GM13976 (cell line): ENCODE results near the gene TRPM2.

Experiments used
- DNase-seq: peaks from one replicate; pipeline ENCODE4 v3.0.0; 2012; ENCODE audit warnings: low spot score
- in situ Hi-C: fragments of 300-500 bp; cut with MboI; formaldehyde crosslinking; loops from one replicate; pipeline ENCODE4 v1.12.0; 2022; ENCODE audit warnings: low sequenced_read_pairs, mixed read lengths, inconsistent platforms; ENCODE audit not compliant: unreplicated experiment
- TF ChIP-seq, protein P1 (sequence below): IDR thresholded peaks from 2 replicates; pipeline ENCODE4 v1.5.1; 2012; ENCODE audit warnings: borderline replicate concordance, mild to moderate bottlenecking; ENCODE audit not compliant: insufficient read depth; ENCODE audit errors: extremely low read depth, missing control alignments, control extremely low read depth

Gene TRPM2

DNA sequence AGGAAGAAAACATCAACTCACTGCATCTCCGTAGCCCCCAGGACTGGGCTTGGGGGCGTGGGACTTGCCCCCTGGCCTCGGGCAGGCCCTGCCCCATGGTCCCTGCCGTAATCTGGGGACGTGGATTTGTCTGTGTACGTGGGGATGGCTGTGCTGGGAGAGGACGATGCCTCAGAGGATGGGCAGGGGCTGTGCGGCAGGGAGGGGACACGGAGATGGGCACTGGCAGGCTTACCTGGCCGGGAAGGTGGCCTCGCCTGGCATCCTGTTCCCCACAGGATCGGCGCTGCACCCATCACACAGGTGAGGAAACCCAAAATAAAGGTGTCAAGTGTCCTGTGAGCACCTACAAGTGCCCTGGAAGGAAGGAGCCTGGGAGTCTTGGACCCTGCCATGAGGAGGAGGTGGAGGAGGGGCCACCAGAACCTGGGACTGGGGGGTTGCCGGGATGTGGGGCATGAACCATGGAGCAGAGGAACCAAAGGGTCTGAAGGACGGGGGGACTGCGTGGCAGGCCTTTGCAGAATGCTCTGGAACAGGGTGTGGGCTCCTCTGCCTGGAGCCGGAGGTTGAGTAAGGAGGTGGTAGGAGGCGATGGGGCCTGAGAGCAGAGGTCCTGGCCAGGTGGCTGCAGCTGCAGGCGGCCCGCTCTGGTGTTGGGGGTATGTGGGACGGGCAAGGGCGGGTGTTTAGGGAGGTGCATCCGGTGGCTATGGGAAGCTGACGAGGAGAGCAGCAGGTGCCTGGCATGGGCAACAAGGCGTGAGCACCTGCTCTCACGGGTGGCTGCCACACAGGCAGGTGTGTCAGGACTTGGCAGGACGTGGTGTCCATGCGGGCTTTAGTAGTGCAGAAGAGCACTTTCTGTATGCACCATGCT is 74.1 kb downstream of the TRPM2 start:
- no peak for DNase-seq
- TF ChIP-seq, protein P1, sequence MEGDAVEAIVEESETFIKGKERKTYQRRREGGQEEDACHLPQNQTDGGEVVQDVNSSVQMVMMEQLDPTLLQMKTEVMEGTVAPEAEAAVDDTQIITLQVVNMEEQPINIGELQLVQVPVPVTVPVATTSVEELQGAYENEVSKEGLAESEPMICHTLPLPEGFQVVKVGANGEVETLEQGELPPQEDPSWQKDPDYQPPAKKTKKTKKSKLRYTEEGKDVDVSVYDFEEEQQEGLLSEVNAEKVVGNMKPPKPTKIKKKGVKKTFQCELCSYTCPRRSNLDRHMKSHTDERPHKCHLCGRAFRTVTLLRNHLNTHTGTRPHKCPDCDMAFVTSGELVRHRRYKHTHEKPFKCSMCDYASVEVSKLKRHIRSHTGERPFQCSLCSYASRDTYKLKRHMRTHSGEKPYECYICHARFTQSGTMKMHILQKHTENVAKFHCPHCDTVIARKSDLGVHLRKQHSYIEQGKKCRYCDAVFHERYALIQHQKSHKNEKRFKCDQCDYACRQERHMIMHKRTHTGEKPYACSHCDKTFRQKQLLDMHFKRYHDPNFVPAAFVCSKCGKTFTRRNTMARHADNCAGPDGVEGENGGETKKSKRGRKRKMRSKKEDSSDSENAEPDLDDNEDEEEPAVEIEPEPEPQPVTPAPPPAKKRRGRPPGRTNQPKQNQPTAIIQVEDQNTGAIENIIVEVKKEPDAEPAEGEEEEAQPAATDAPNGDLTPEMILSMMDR, result no peak
- in situ Hi-C loops, result no loop called here

DNA sequence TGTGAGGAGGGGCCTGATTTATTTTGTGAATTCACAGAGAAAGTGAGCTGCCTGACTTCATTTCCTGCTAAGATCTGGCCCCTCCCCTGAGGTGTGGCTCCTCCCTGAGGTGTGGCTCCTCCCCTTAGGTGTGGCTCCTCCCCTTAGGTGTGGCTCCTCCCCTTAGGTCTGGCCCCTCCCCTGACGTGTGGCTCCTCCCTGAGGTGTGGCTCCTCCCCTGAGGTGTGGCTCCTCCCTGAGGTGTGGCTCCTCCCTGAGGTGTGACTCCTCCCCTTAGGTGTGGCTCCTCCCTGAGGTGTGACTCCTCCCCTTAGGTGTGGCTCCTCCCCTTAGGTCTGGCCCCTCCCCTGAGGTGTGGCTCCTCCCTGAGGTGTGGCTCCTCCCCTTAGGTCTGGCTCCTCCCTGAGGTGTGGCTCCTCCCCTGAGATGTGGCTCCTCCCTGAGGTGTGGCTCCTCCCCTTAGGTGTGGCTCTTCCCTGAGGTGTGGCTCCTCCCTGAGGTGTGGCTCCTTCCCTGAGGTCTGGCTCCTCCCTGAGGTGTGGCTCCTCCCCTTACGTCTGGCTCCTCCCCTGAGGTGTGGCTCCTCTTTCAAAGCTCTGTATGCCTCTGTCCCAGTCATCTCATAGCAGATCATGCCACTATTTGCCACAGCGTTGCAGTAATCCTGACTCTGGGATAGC is 75.0 kb downstream of the TRPM2 start:
- TF ChIP-seq, protein P1, result no peak
- in situ Hi-C loops, result no loop called here
- no peak for DNase-seq

DNA sequence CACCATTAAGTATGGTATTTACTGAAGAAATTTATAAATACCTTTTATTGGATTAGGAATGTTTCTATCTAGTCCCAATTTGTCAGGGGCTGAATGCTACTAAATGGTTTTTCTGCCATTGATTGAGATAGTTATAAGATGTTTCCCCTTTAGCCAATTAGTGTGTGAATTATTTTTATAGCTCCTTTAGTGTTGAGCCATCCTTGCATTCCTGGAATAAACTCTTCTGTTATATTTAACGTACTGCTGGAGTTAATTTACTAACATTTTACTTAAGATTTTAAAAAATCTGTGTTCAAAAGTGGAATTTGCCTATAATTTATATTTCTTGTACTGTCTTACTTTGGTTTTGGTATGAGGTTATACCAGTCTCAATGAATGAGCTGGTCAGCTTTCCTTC is 76.5 kb downstream of the TRPM2 start:
- TF ChIP-seq, protein P1, result no peak
- in situ Hi-C loops, result no loop called here
- no peak for DNase-seq

DNA sequence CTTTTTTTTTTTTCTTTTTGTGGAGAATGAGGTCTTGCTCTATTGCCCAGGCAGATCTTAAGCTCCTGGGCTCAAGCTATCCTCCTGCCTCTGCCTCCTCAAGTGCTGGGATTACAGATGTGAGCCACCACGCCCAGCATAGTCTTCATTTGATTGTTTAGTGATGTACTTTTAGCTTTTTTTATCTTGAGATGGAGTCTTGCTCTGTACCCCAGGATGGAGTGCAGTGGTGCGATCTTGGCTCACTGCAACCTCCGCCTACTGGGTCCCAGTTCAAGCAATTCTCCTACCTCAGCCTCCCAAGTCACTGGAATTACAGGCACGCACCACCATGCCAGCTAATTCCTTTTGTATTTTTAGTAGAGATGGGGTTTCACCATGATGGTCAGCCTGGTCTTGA is 77.9 kb downstream of the TRPM2 start:
- DNase-seq, result no peak
- in situ Hi-C loops, result no loop called here
- TF ChIP-seq, protein P1, result no peak

DNA sequence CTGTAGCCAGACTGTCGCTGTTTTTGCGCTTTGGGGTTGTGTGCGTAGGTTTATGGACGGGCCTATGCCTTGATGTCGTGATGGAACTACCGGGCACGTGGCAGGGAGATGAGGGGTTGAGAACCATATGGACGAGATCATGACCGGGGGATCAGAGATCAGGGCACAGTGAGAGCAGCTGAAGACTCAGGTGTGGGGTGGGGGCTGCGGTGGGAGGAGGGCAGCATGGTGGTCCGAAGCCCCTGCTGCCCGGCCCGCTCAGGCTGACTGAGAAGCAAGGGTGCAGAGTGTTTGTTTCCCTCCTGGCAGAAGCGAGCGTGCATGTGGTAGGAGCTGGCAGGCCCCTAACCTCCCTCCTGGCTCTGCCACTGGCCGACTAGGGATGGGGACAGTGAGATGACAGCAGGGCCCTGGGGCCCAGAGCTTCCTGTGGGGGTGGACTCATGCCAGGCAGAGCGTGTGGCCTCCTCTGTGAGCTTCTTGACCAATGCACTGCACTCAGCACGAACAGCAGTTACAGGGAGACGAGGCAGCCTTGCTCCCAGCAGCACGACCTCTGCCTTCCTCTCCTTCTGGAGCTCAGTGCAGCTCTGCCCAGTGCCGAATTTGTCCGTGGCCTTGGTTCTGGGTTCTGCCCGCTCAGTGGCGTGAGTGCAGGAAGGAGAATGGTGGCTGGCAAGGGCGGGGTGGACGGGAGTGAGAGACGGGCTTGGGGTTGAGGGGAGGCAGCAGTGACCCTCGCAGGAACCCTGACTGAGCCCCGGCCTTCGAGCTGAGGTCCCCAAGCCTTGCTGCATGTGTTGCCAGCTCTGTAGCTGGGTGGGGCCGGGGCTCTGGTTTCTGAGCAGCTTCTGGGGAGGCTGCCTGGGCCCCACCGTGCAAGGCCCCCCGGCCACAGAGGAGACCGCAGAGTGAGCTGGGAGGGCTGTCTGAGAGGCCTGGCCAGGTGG is 79.7 kb downstream of the TRPM2 start:
- in situ Hi-C loops, result no loop called here
- TF ChIP-seq, protein P1, result no peak
- DNase-seq, result no peak

DNA sequence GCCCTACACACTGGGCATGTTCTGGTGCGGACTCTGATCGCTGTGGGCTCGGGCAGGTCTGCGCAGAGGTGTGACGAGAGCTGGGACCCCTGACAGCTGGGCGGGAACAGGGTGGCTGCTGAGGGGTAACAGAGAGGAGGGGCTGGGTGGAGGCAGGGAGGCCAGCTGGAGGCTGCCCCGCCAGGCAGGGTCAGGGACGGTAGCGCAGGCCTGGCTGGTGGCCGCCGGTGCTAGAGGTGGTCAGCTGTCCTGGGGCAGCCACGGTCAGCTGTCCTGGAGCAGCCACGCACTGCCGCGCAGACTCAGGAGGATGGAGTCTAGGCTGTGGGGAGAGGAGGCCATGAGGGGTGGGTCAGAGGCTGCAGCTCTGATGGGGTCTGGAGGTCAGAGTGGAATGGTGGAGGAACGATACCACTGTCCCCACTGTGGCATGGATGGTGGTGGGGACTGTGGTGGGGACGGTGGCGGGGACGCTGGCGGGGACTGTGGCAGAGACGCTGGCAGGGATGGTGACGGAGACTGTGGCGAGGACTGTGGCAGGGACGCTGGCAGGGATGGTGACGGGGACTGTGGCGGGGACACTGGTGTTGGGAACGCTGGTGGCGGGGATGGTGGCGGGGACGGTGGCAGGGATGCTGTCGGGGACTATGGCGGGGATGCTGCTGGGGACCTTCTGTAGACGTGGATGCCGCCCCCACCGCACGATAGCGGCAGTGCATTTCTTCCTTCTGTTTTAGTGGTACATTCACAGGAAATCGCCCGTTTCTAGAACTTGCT is 80.6 kb downstream of the TRPM2 start:
- in situ Hi-C loops, result no loop called here
- TF ChIP-seq, protein P1, result no peak
- no peak for DNase-seq
